ENCODE data around the gene EP400.
A peak's percentile ranks its signal among the peaks of the same experiment; 100 is the strongest.

EP400 gene

GRCh38 chr12:132081423-132081822, 131.7 kb downstream of the EP400 start:
- H3K9me3 ChIP-seq (replicated peaks; ENCODE audit: low read length): no peaks in the 10 kb centered on the region

DNA sequence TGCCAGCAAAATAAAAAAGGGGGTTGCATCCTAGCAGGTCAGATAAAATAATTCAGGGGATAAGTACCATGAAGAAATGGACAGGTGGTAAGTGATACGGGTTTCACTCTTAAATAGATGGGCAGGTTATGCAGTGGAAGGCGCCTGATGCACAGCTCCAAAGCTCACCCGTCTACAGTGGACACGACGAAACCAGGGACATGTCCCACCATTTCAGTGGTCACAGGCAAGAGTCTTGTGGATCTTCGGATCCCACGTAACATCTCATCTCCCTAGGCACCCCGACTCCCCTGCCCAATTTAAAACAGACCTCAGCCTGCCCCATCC, 133.8 kb downstream of the EP400 start:
- Histone ChIP-seq H3K27me3 (ENCODE audit: control insufficient read depth, insufficient read depth, low read length) (no peaks in the 10 kb centered on the region), H3K4me3 (ENCODE audit: low read length) (peak overlapping the region; percentile 64), H3K4me1 (ENCODE audit: control insufficient read depth, insufficient read depth, low read length) (peaks cover 15% of the 10 kb centered on the region), H3K9me3 (replicated peaks; ENCODE audit: low read length) (no peaks in the 10 kb centered on the region), H3K36me3 (ENCODE audit: insufficient read depth, low read length) (peaks cover 8% of the 10 kb centered on the region), H3K9ac (ENCODE audit: low read depth, low read length) (peak overlapping the region; percentile 49), H3K4me2 (ENCODE audit: low read length) (peak overlapping the region; percentile 95)

More at GRCh38 chr12:132081423-132081822, 131.7 kb downstream of the EP400 start:
- Histone ChIP-seq H3K4me3 (ENCODE audit: low read length) (no peak overlapping the region), H3K36me3 (ENCODE audit: insufficient read depth, low read length) (peaks cover 25% of the 10 kb centered on the region), H3K9ac (ENCODE audit: low read depth, low read length) (no peak overlapping the region), H3K4me2 (ENCODE audit: low read length) (no peak overlapping the region), H3K27me3 (ENCODE audit: control insufficient read depth, insufficient read depth, low read length) (no peaks in the 10 kb centered on the region), H3K4me1 (ENCODE audit: control insufficient read depth, insufficient read depth, low read length) (peaks cover 25% of the 10 kb centered on the region)

- H3K4me3 ChIP-seq (ENCODE audit: low read length): peak overlapping the region; percentile 87
Measured at GRCh38 chr12:132083941-132084620, 134.3 kb downstream of the EP400 start.

GRCh38 chr12:132084621-132085290, 135.0 kb downstream of the EP400 start:
- Histone ChIP-seq H3K36me3 (ENCODE audit: insufficient read depth, low read length) (peaks cover 10% of the 10 kb centered on the region), H3K9me3 (replicated peaks; ENCODE audit: low read length) (no peaks in the 10 kb centered on the region), H3K4me3 (ENCODE audit: low read length) (peak overlapping the region; percentile 87), H3K27me3 (ENCODE audit: control insufficient read depth, insufficient read depth, low read length) (no peaks in the 10 kb centered on the region), H3K4me1 (ENCODE audit: control insufficient read depth, insufficient read depth, low read length) (peaks cover 13% of the 10 kb centered on the region), H3K9ac (ENCODE audit: low read depth, low read length) (peak overlapping the region; percentile 94), H3K4me2 (ENCODE audit: low read length) (peak overlapping the region; percentile 98)

More at GRCh38 chr12:132083941-132084620, 134.3 kb downstream of the EP400 start:
- no peaks in the 10 kb centered on the region for H3K9me3 ChIP-seq (replicated peaks; ENCODE audit: low read length)
- H3K4me2 ChIP-seq (ENCODE audit: low read length): peak overlapping the region; percentile 98
- peaks cover 7% of the 10 kb centered on the region for H3K36me3 ChIP-seq (ENCODE audit: insufficient read depth, low read length)
- H3K27me3 ChIP-seq (ENCODE audit: control insufficient read depth, insufficient read depth, low read length): no peaks in the 10 kb centered on the region
- peaks cover 13% of the 10 kb centered on the region for H3K4me1 ChIP-seq (ENCODE audit: control insufficient read depth, insufficient read depth, low read length)
- peak overlapping the region; percentile 94 for H3K9ac ChIP-seq (ENCODE audit: low read depth, low read length)

DNA sequence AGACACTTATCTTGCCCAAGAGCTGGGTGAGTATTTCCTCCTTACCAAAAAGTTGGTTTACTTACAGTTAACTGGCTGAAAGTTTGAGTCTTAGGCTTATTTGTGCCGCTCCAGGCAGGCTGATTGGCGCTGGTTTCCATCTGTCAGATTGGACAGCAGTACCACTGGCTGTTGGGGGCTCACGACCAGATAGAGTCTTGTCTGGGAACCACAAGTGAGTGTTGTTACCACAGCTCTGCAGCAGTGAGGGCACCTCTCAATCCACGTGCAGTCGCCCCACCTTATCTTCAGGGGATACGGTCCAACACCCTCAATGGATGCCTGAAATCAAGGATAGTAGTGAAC, 135.5 kb downstream of the EP400 start:
- Histone ChIP-seq H3K4me2 (ENCODE audit: low read length) (peak overlapping the region; percentile 98), H3K4me3 (ENCODE audit: low read length) (peak overlapping the region; percentile 87), H3K9ac (ENCODE audit: low read depth, low read length) (peak overlapping the region; percentile 94)

DNA sequence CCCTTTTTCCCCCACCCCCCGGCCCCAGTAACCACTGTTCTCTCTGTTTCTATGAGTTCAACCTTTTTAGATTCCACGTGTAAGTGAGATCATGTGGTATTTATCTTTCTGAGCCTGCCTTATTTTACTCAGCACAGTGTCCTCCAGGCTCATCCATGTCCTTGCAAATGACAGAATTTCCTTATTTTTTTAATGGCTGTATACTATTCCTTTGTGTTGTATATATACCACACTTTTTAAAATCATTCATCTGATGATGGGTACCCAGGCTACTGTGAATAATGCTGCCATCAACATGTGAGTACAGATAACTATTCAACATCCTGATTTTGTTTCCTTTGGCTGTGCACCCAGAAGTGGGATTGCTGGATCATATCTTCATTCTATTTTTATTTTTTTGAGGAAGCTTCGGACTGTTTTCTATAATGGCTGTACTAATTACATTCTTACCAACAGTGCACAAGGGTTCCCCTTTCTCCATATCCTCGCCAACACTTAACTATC, 139.7 kb downstream of the EP400 start:
- no peak overlapping the region for H3K4me3 ChIP-seq (ENCODE audit: low read length)
- H3K4me2 ChIP-seq (ENCODE audit: low read length): no peak overlapping the region
- no peaks in the 10 kb centered on the region for H3K9me3 ChIP-seq (replicated peaks; ENCODE audit: low read length)
- no peak overlapping the region for H3K9ac ChIP-seq (ENCODE audit: low read depth, low read length)
- H3K4me1 ChIP-seq (ENCODE audit: control insufficient read depth, insufficient read depth, low read length): peaks cover 8% of the 10 kb centered on the region
- no peaks in the 10 kb centered on the region for H3K27me3 ChIP-seq (ENCODE audit: control insufficient read depth, insufficient read depth, low read length)
- H3K36me3 ChIP-seq (ENCODE audit: insufficient read depth, low read length): peaks cover 16% of the 10 kb centered on the region

More for the DNA sequence above, 135.5 kb downstream of the EP400 start:
- H3K4me1 ChIP-seq (ENCODE audit: control insufficient read depth, insufficient read depth, low read length): peaks cover 13% of the 10 kb centered on the region
- H3K36me3 ChIP-seq (ENCODE audit: insufficient read depth, low read length): peaks cover 11% of the 10 kb centered on the region
- no peaks in the 10 kb centered on the region for H3K9me3 ChIP-seq (replicated peaks; ENCODE audit: low read length)
- no peaks in the 10 kb centered on the region for H3K27me3 ChIP-seq (ENCODE audit: control insufficient read depth, insufficient read depth, low read length)

GRCh38 chr12:132094269-132094891, 144.6 kb downstream of the EP400 start:
- Histone ChIP-seq H3K4me3 (ENCODE audit: low read length) (no peak overlapping the region), H3K4me1 (ENCODE audit: control insufficient read depth, insufficient read depth, low read length) (no peaks in the 10 kb centered on the region), H3K36me3 (ENCODE audit: insufficient read depth, low read length) (peaks cover 9% of the 10 kb centered on the region), H3K4me2 (ENCODE audit: low read length) (no peak overlapping the region), H3K9ac (ENCODE audit: low read depth, low read length) (no peak overlapping the region), H3K27me3 (ENCODE audit: control insufficient read depth, insufficient read depth, low read length) (no peaks in the 10 kb centered on the region), H3K9me3 (replicated peaks; ENCODE audit: low read length) (no peaks in the 10 kb centered on the region)

DNA sequence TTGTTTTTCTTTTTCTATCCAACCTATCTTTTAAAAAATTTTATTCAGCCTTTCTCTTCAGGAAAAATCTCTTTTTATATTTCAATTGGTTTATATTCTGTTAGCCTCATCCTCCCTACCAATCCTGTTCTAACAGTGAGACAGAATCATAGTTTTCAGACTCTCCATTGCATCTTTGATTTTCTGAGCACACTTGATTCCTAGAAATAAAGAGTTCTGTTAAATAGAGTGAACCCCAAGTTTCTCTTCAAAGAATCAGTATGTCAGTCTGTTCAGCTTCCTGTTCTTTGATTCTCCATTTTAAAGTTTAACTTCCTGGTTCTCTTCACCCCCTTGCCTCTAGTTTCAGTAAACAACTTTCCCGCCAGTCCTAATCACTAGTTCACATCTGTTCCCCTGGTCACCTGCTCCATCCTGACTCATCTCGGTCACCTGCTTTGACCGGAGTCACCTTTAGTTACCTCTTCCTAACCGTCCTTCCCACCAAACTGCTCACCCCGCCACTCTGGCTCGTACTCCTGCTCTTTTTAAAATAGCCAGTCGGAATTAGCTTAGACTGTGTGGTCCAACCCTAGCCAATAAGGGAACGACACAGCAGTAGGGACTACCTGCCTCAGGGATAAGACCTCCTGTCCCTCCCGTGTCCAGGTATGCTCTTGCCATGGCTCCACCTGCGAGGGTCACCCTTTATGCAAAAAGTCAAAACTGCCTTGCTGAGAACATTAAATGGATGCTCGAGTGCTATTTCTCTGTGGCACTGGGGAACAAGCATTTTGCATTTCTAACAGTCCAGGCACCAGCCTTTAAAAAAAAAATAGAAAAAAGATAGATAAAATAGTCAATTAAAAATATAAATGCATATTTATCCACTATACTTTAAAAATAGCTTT, 146.0 kb downstream of the EP400 start:
- H3K4me2 ChIP-seq (ENCODE audit: low read length): no peak overlapping the region
- H3K4me1 ChIP-seq (ENCODE audit: control insufficient read depth, insufficient read depth, low read length): no peaks in the 10 kb centered on the region
- H3K36me3 ChIP-seq (ENCODE audit: insufficient read depth, low read length): peaks cover 17% of the 10 kb centered on the region
- H3K9me3 ChIP-seq (replicated peaks; ENCODE audit: low read length): no peaks in the 10 kb centered on the region
- H3K9ac ChIP-seq (ENCODE audit: low read depth, low read length): no peak overlapping the region
- no peaks in the 10 kb centered on the region for H3K27me3 ChIP-seq (ENCODE audit: control insufficient read depth, insufficient read depth, low read length)
- no peak overlapping the region for H3K4me3 ChIP-seq (ENCODE audit: low read length)

DNA sequence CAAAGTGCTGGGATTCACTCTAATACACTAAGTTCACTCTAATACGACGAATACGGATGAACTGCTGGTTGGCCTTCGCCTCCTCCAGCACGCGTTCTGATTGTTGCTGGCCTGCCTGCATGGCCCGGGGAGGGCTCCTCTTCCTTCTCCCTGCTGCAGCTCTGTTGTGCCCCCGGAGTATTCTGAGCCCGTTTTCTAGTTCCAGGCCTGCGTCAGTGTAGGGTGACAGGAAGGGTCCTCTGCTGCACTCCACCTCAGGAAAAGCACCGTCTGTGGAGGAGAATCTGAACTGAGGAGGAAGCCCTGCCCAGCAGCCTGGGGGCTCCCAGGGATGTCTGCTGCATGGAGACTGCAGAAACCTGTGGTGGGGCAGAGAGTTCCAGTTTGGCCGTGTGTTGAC, 150.0 kb downstream of the EP400 start:
- no peaks in the 10 kb centered on the region for H3K9me3 ChIP-seq (replicated peaks; ENCODE audit: low read length)
- no peak overlapping the region for H3K9ac ChIP-seq (ENCODE audit: low read depth, low read length)
- H3K36me3 ChIP-seq (ENCODE audit: insufficient read depth, low read length): peaks cover 23% of the 10 kb centered on the region
- H3K4me3 ChIP-seq (ENCODE audit: low read length): no peak overlapping the region
- H3K4me2 ChIP-seq (ENCODE audit: low read length): no peak overlapping the region
- no peaks in the 10 kb centered on the region for H3K27me3 ChIP-seq (ENCODE audit: control insufficient read depth, insufficient read depth, low read length)
- no peaks in the 10 kb centered on the region for H3K4me1 ChIP-seq (ENCODE audit: control insufficient read depth, insufficient read depth, low read length)

DNA sequence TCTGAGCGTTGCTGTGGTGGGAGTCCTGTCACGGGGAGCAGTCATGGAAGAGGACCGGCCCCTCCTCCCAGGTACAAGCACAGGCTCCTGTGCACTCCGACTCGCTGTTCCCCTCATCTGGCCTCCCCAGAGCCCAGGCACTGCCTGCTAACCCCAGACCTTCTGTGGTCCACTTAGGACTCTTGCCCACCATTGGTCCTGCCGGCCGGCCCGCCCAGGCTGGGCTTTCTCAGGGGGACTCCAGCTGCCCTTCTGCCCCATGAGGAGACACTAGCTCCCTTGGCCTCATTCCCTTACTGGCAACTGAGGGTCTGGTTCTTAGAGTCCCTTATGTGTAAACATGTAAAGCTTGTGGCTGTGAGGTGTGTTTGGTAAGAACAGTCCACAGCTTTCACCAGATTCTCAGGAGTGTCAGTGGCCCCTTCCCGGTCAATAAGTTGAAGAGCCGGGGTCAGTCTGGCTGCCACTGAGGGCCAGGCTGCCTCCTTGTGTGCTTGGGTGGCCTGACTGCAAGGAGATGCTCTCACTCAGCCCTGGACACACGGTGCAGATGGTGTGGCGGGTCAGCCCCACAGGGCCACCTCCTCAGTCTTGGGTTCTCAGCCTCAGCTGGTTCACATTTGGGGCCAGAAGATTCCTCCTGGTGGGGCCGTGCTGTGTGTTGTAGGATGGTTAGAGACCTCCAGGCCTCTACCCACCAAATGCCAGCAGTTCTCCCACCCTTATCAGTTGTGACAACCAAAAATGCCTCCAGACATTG, 150.7 kb downstream of the EP400 start:
- H3K9me3 ChIP-seq (replicated peaks; ENCODE audit: low read length): no peaks in the 10 kb centered on the region

More for the DNA sequence above, 150.7 kb downstream of the EP400 start:
- Histone ChIP-seq H3K4me3 (ENCODE audit: low read length) (no peak overlapping the region), H3K9ac (ENCODE audit: low read depth, low read length) (no peak overlapping the region), H3K36me3 (ENCODE audit: insufficient read depth, low read length) (peaks cover 28% of the 10 kb centered on the region), H3K4me1 (ENCODE audit: control insufficient read depth, insufficient read depth, low read length) (no peaks in the 10 kb centered on the region), H3K4me2 (ENCODE audit: low read length) (no peak overlapping the region), H3K27me3 (ENCODE audit: control insufficient read depth, insufficient read depth, low read length) (no peaks in the 10 kb centered on the region)

Measured in skeletal muscle satellite cell (primary cell).